Muscle of leg (tissue), 11 donors: ENCODE measurements around the gene YY1AP1. TPM values are rescaled to one million over a fixed set of nuclear protein-coding genes. Genes with fewer than 3 reads are reported as not detected.
"Not testable (repeated sequence)": the region's sequence is repeated elsewhere in the genome, so short reads cannot be mapped to it uniquely, and the experiment has no call there.

Experiments
- DNase-seq: peaks from one replicate; pipeline ENCODE4 v3.0.0; 2013
- H3K27ac ChIP-seq: one replicate; pipeline ENCODE4 v1.5.1; 2013; ENCODE audit warnings: mild to moderate bottlenecking, low read length, control low read depth
- H3K27me3 ChIP-seq: one replicate; pipeline ENCODE4 v1.6.1; 2013; ENCODE audit warnings: low read length; ENCODE audit not compliant: control insufficient read depth, insufficient read depth
- H3K36me3 ChIP-seq: one replicate; pipeline ENCODE4 v1.6.1; 2013; ENCODE audit warnings: low read length; ENCODE audit not compliant: control insufficient read depth, insufficient read depth
- H3K4me1 ChIP-seq: one replicate; pipeline ENCODE4 v1.6.1; 2013; ENCODE audit warnings: low read length; ENCODE audit not compliant: control insufficient read depth, insufficient read depth
- H3K4me3 ChIP-seq: one replicate; pipeline ENCODE4 v1.5.1; 2013; ENCODE audit warnings: low read length, control low read depth
- H3K9me3 ChIP-seq: replicated peaks from 2 replicates; pipeline ENCODE4 v1.6.1; 2013; ENCODE audit warnings: low read depth, low read length; ENCODE audit not compliant: control insufficient read depth
- WGBS: methylation state at CpG from one replicate; pipeline ENCODE4 v1.1.5; 2013; ENCODE audit warnings: missing lambda C conversion rate; ENCODE audit not compliant: insufficient coverage; 5-methylcytosine and 5-hydroxymethylcytosine counted together
- polyA plus RNA-seq, 8 donors: library from polyadenylated mRNA; unstranded; fragments of 120-200 nt; gene quantifications; one replicate each; pipeline versions ENCODE4 v1.2.1 to v1.2.3, GENCODE V29; 2013; ENCODE audit warnings: inconsistent platforms in 1 of 8, low replicate concordance in 1 of 8; ENCODE audit not compliant: insufficient read length in 8 of 8, insufficient read depth in 1 of 8
- total RNA-seq: library from RNA; stranded (reverse); fragments of 120-200 nt; gene quantifications from one replicate; pipeline ENCODE4 v1.2.4, GENCODE V29; 2013

YY1AP1 gene
- total and polyA plus RNA-seq, 9 donors = 44.1 to 60.6 (median 51.4) TPM

- WGBS = no CpG with 5 or more reads among the region's 2 CpGs
Observed at GRCh38 chr1:155713075-155713474, 24.5 kb upstream of the YY1AP1 start.

GRCh38 chr1:155712636-155713035 lies 24.1 kb upstream of the YY1AP1 start:
- peaks cover 11% of the 10 kb centered on the region for H3K36me3 ChIP-seq

More at GRCh38 chr1:155713075-155713474, 24.5 kb upstream of the YY1AP1 start:
- Histone ChIP-seq H3K27me3 (no peaks in the 10 kb centered on the region), H3K27ac (no peak overlapping the region), H3K9me3 (peaks cover 2% of the 10 kb centered on the region), H3K36me3 (peaks cover 11% of the 10 kb centered on the region), H3K4me1 (no peaks in the 10 kb centered on the region), H3K4me3 (no peak overlapping the region)
- DNase-seq = no peak

GRCh38 chr1:155711457-155711856 lies 22.9 kb upstream of the YY1AP1 start:
- not testable (repeated sequence) for H3K9me3 ChIP-seq, H3K36me3 ChIP-seq, H3K27me3 ChIP-seq, H3K27ac ChIP-seq, DNase-seq, H3K4me1 ChIP-seq, H3K4me3 ChIP-seq
- no CpG with 5 or more reads among the region's 3 CpGs for WGBS

More at GRCh38 chr1:155712636-155713035, 24.1 kb upstream of the YY1AP1 start:
- H3K4me3 ChIP-seq, DNase-seq, H3K9me3 ChIP-seq, H3K27me3 ChIP-seq, H3K27ac ChIP-seq, H3K4me1 ChIP-seq: not testable (repeated sequence)
- no CpG with 5 or more reads among the region's 3 CpGs for WGBS

GRCh38 chr1:155709391-155709790 lies 20.8 kb upstream of the YY1AP1 start:
- Histone ChIP-seq H3K27ac (no peak overlapping the region), H3K9me3 (peaks cover 2% of the 10 kb centered on the region), H3K4me3 (no peak overlapping the region), H3K36me3 (peaks cover 3% of the 10 kb centered on the region), H3K27me3 (no peaks in the 10 kb centered on the region), H3K4me1 (no peaks in the 10 kb centered on the region)
- WGBS = no CpG with 5 or more reads among the region's 3 CpGs
- DNase-seq = no peak

- no peaks in the 10 kb centered on the region for H3K4me1 ChIP-seq
- no peak overlapping the region for H3K4me3 ChIP-seq
- 92% methylated on average over 2 of the region's 5 CpGs for WGBS
- H3K27ac ChIP-seq = no peak overlapping the region
- no peak for DNase-seq
- H3K9me3 ChIP-seq = peaks cover 2% of the 10 kb centered on the region
- H3K36me3 ChIP-seq = no peaks in the 10 kb centered on the region
- no peaks in the 10 kb centered on the region for H3K27me3 ChIP-seq
Observed at GRCh38 chr1:155706139-155706538, 17.6 kb upstream of the YY1AP1 start.

GRCh38 chr1:155704414-155704813 lies 15.8 kb upstream of the YY1AP1 start:
- not testable (repeated sequence) for H3K4me1 ChIP-seq, H3K36me3 ChIP-seq, H3K27me3 ChIP-seq, H3K27ac ChIP-seq, DNase-seq, H3K9me3 ChIP-seq, H3K4me3 ChIP-seq
- WGBS = no CpG with 5 or more reads among the region's 5 CpGs

- Histone ChIP-seq H3K27ac (no peak overlapping the region), H3K4me3 (no peak overlapping the region), H3K9me3 (no peaks in the 10 kb centered on the region), H3K27me3 (no peaks in the 10 kb centered on the region), H3K4me1 (no peaks in the 10 kb centered on the region), H3K36me3 (no peaks in the 10 kb centered on the region)
- 100% methylated on average over 3 of the region's 6 CpGs for WGBS
- no peak for DNase-seq
Observed at GRCh38 chr1:155703216-155703615, 14.6 kb upstream of the YY1AP1 start.

GRCh38 chr1:155701675-155702074 lies 13.1 kb upstream of the YY1AP1 start:
- not testable (repeated sequence) for H3K36me3 ChIP-seq, H3K4me3 ChIP-seq, H3K9me3 ChIP-seq, DNase-seq, H3K4me1 ChIP-seq, H3K27me3 ChIP-seq, H3K27ac ChIP-seq
- WGBS = no CpG with 5 or more reads among the region's 2 CpGs

GRCh38 chr1:155699062-155699461 lies 10.5 kb upstream of the YY1AP1 start:
- H3K4me3 ChIP-seq, H3K36me3 ChIP-seq, H3K9me3 ChIP-seq, DNase-seq, H3K27ac ChIP-seq, H3K4me1 ChIP-seq, H3K27me3 ChIP-seq: not testable (repeated sequence)
- WGBS = no CpG with 5 or more reads among the region's 4 CpGs

- Histone ChIP-seq H3K27ac (no peak overlapping the region), H3K27me3 (no peaks in the 10 kb centered on the region), H3K4me1 (peaks cover 4% of the 10 kb centered on the region), H3K9me3 (no peaks in the 10 kb centered on the region), H3K36me3 (no peaks in the 10 kb centered on the region), H3K4me3 (no peak overlapping the region)
- 95% methylated on average over 8 of the region's 13 CpGs for WGBS
- no peak for DNase-seq
Observed at GRCh38 chr1:155698382-155699038, 9.9 kb upstream of the YY1AP1 start.

GRCh38 chr1:155697616-155698015 lies 9.0 kb upstream of the YY1AP1 start:
- H3K27ac ChIP-seq, H3K4me3 ChIP-seq, H3K4me1 ChIP-seq, H3K9me3 ChIP-seq, DNase-seq, H3K36me3 ChIP-seq, H3K27me3 ChIP-seq: not testable (repeated sequence)
- WGBS = 87% methylated on average over 11 of the region's 11 CpGs
